ENCODE data around the gene SPRY2. TPM values are rescaled to one million over a fixed set of nuclear protein-coding genes. Genes with fewer than 3 reads are reported as not detected.

The SPRY2 gene
- total RNA-seq, 1 experiment from 2014 or later = 13.8 TPM

GRCh38 chr13:80314711-80315653, 25.9 kb downstream of the SPRY2 start:
- no peak for DNase-seq (ENCODE audit: extremely low read depth, low read depth)

DNA sequence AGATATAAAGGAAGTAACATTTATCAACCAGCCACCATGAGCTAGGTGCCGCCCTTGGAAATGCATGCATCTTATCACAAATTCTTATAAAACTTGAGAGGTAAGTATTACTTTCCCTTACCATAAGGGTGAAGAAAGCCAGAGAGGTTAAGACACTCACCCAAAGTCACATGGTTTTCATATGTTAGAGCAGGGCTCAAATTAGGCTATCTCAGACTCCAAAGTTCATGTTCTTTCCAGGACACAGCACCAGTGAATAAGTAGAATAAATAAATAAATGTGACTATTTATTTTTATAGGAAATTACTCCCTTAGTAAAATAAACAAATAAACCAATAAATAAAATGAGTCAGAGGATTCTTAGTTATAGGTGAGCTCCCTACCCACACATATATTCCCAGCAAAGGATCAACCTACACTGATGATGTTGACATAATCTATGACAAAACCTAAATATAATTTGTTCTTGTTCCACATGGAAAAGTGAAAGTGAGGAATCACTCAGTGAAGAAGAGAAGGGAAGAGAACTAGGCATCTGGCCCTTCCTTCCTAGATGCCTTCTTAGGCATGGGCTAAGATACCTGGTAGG, 27.2 kb downstream of the SPRY2 start:
- DNase-seq (ENCODE audit: extremely low read depth, low read depth) = no peak

GRCh38 chr13:80312967-80313366, 28.0 kb downstream of the SPRY2 start:
- DNase-seq (ENCODE audit: extremely low read depth, low read depth) = no peak

DNA sequence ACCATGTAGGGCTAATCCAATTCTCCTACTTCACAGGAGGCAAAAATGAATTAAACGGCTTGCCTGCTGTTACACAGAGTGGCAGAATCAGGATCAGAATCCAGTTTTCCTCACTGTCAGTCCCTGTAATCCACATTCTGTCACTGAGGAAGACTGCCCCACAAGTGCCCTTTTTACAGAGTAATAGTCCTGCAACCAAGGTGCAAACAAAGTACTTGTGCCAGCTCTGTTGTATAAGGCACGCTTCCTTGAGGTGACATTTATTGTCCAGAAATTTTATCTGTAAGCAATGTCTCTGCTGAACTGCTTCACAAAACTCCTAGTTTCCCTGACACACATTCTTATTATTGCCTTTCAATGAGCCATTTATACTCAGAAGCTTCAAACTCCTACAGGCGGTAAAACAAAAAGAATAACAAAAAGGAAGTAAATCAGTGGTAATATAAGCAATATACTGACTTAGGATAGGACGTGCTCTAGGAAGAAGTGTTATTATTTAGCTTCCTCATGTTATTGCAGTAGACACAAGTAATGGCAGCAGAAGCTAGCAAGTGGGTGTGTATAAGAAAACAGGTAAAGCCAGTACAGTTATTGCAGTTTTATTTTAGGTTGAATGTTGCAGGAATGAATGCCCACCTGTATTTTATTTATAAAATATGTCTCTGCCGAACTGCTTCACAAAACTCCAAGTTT, 28.8 kb downstream of the SPRY2 start:
- no peak for DNase-seq (ENCODE audit: extremely low read depth, low read depth)

DNA sequence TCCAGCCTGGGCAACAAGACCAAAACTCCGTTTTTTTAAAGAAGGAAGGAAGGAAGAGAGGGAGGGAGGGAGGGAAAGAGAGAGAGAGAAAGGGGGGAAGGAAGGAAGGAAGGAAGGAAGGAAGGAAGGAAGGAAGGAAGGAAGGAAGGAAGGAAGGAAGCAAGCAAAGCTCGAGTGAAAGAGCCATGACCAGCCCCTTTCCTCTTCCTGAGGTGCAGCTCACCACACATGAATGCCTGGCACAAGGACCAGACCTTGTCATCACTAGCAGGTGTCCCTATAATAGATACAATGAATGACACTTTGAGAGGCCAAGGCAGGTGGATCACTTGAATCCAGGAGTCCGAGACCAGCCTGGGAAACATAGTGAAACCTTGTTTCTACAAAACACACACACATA, 31.0 kb downstream of the SPRY2 start:
- no peak for DNase-seq (ENCODE audit: extremely low read depth, low read depth)

GRCh38 chr13:80307401-80307987, 33.4 kb downstream of the SPRY2 start:
- no peak for DNase-seq (ENCODE audit: extremely low read depth, low read depth)

DNA sequence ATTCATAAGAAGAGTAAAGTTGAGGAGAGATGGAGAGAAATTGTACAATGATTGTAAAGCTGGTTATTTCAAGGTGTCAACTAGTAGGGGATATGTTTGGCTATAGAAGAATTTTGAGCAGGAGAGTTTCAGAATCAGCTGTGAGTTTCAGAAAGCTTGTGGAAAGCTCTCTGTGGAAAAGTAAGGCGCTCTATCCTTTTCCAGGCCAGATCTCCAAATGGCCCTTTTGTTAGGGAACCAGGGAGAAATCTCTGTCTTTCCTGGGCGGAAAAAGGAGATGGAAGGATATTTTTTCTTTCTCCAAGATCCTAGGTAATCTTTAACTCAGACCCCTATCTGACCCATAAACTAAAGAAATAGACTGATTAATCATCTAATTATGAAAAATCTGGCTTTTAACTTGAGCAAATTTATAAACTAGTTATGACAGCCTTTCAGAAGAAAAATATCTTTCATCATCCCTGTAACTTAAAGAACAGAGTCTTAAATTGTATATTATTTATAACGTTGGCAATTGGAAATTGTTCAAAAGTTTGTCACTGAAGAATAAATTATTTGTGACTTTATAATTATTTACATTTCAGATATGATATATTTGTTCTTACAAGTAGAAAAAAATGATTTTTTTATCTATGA, 34.5 kb downstream of the SPRY2 start:
- no peak for DNase-seq (ENCODE audit: extremely low read depth, low read depth)

GRCh38 chr13:80305737-80306136, 35.2 kb downstream of the SPRY2 start:
- no peak for DNase-seq (ENCODE audit: extremely low read depth, low read depth)

DNA sequence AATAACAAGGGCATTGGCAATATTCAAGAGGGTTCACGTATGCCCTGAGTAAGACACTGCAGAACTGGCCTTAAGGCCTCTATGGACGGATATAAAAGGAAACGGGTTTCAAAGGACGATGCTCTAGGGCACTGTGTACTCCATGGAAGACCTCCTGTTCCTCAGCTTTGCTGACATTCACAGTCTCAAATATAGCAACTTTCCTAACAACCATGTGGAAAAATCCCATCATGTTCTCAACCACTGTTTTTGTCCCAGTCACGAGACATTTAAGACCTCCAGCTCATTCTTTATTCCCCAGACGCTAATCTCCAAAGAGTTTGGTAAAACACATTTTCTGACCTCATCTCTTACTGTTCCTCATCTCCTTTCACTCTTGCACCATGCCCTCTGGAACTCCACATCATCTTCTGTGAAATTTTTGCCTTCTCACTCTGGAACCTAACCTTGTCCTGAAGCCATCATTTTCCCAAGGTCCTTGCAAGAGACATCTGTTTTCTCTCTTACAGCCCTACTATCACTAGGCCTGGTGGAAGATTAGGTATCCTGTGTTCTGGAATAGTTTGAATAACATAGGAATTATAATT, 37.6 kb downstream of the SPRY2 start:
- DNase-seq (ENCODE audit: extremely low read depth, low read depth) = no peak

DNA sequence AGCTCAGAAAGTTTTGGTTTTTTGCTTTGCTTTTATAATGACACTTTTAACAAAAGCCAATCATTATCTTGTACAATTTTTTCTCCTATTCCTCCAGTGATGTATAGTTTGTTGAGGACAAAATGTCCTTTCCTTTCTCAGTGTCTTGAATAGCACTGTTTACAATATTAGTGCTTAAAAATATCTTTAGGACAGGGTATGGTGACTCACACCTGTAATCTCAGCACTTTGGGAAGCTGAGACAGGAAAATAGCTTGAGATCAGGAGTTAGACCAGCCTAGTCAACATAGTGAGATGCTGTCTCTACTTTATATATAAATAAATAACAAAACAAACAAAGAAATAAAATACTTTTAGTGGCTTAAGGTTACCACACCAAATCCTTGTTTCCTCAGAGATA, 41.9 kb downstream of the SPRY2 start:
- DNase-seq (ENCODE audit: extremely low read depth, low read depth) = no peak

DNA sequence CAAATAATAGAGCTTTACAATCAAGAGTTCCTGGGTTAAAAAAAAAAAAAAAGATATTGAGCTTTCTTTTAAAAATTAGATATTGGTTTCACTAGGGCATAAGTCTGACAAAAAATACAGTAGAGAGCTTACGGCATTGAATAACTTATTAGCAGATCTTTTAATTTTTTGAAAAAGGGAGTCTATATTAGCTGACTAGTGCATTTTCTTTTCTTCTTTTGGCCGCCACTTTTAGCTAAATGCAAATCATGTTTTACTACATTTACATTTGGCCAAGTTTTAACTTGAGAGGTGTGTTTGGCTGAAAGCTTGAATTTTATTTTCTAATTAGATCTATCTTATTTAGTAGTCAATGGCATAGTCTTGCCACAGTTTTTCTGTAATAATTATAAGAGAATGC, 43.4 kb downstream of the SPRY2 start:
- DNase-seq (ENCODE audit: extremely low read depth, low read depth) = no peak

GRCh38 chr13:80297094-80297493, 43.8 kb downstream of the SPRY2 start:
- DNase-seq (ENCODE audit: extremely low read depth, low read depth) = no peak

DNA sequence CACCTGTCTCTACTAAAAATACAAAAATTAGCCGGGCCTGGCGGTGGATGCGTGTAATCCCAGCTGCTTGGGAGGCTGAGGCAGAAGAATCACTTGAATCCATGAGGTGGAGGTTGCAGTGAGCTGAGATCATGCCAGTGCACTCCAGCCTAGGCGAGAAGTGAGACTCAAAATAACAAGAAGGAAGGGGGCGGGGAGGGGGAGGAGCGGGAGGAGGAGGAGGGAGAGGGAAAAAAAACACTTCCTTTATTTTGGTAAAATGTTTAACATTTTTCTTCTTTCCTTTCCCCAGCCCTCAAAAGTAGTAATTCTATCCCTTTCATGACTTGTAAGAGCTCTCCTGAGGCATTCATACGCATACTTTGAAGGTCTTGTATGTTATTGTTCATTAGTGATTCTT, 44.3 kb downstream of the SPRY2 start:
- DNase-seq (ENCODE audit: extremely low read depth, low read depth) = no peak

DNA sequence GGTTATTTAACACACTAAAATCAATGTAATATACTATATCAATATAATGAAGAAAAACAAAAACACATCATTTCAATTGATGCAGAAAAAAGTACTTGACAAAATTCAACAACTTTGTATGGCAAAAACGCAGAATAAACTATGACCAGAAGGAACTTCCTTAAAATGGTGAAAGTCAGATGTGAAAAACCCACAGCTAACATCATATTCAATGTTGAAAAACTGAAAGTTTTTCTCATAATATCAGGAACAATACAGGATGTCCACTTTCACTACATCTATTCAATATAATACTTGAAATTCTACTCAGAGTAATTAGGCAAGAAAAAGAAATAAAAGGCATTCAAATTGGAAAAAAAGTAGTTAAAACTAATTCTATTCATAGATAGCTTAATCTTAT, 50.3 kb downstream of the SPRY2 start:
- no peak for DNase-seq (ENCODE audit: extremely low read depth, low read depth)

Small RNAs within 50 kb of the gene (small RNA-seq; reads per million reads assigned to genes)
- 0 to 0.06 reads per million in 2 experiments for gene RNU6-61P

All from NCI-H460 (cell line).